HL-60 (cell line): ENCODE results near the gene SOBP.

Experiments used
- GABPA ChIP-seq: IDR thresholded peaks from 2 replicates; pipeline ENCODE4 v1.6.1; 2012; ENCODE audit warnings: low read depth
- POLR2AphosphoS5 ChIP-seq: IDR thresholded peaks from 2 replicates; pipeline ENCODE4 v1.6.1; 2012; ENCODE audit warnings: low read depth
- SPI1 ChIP-seq: IDR thresholded peaks from 2 replicates; pipeline ENCODE4 v1.6.1; 2012; ENCODE audit warnings: low read depth, mild to moderate bottlenecking, borderline replicate concordance
- TF ChIP-seq, protein P1 (sequence below): IDR thresholded peaks from one replicate; pipeline ENCODE4 v1.5.1; 2011; ENCODE audit warnings: low read length, control low read depth, inconsistent platforms; ENCODE audit not compliant: insufficient read depth
- TF ChIP-seq, protein P2 (sequence below): IDR thresholded peaks from 2 replicates; pipeline ENCODE4 v1.6.1; 2012; ENCODE audit warnings: low read depth; ENCODE audit not compliant: insufficient replicate concordance

DNA sequence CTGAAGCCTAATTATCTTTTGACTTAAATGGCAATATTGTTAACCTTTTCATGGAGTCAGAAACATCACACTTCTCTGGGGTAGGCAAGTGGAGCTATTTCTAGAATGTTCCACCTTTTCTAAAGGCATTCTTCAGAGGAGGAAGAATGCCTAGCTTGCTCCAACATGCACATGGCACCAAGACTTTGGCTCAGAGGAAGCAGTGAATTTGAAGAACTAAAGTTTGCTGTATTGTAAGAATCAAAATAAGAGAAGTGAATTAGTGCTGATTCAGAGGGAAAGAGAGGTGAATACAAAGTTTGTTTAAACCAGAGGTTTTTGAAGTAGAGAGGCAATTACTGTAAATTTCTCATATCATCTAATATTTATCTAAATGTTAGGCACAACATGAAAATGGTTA, 92.2 kb downstream of the SOBP start:
- no peak for TF ChIP-seq POLR2AphosphoS5
- TF ChIP-seq, protein P1, sequence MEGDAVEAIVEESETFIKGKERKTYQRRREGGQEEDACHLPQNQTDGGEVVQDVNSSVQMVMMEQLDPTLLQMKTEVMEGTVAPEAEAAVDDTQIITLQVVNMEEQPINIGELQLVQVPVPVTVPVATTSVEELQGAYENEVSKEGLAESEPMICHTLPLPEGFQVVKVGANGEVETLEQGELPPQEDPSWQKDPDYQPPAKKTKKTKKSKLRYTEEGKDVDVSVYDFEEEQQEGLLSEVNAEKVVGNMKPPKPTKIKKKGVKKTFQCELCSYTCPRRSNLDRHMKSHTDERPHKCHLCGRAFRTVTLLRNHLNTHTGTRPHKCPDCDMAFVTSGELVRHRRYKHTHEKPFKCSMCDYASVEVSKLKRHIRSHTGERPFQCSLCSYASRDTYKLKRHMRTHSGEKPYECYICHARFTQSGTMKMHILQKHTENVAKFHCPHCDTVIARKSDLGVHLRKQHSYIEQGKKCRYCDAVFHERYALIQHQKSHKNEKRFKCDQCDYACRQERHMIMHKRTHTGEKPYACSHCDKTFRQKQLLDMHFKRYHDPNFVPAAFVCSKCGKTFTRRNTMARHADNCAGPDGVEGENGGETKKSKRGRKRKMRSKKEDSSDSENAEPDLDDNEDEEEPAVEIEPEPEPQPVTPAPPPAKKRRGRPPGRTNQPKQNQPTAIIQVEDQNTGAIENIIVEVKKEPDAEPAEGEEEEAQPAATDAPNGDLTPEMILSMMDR = no peak
- TF ChIP-seq GABPA = no peak
- TF ChIP-seq, protein P2, sequence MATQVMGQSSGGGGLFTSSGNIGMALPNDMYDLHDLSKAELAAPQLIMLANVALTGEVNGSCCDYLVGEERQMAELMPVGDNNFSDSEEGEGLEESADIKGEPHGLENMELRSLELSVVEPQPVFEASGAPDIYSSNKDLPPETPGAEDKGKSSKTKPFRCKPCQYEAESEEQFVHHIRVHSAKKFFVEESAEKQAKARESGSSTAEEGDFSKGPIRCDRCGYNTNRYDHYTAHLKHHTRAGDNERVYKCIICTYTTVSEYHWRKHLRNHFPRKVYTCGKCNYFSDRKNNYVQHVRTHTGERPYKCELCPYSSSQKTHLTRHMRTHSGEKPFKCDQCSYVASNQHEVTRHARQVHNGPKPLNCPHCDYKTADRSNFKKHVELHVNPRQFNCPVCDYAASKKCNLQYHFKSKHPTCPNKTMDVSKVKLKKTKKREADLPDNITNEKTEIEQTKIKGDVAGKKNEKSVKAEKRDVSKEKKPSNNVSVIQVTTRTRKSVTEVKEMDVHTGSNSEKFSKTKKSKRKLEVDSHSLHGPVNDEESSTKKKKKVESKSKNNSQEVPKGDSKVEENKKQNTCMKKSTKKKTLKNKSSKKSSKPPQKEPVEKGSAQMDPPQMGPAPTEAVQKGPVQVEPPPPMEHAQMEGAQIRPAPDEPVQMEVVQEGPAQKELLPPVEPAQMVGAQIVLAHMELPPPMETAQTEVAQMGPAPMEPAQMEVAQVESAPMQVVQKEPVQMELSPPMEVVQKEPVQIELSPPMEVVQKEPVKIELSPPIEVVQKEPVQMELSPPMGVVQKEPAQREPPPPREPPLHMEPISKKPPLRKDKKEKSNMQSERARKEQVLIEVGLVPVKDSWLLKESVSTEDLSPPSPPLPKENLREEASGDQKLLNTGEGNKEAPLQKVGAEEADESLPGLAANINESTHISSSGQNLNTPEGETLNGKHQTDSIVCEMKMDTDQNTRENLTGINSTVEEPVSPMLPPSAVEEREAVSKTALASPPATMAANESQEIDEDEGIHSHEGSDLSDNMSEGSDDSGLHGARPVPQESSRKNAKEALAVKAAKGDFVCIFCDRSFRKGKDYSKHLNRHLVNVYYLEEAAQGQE = no peak
- peak; percentile 46; the same call in 1 of the 2 replicates for TF ChIP-seq SPI1
